Measurements from ENCODE around the gene UBE2E2. TPM values are rescaled to one million over a fixed set of nuclear protein-coding genes. Genes with fewer than 3 reads are reported as not detected.

UBE2E2 gene
- total RNA-seq, 1 experiment from 2014 or later, result 38.6 TPM

DNA sequence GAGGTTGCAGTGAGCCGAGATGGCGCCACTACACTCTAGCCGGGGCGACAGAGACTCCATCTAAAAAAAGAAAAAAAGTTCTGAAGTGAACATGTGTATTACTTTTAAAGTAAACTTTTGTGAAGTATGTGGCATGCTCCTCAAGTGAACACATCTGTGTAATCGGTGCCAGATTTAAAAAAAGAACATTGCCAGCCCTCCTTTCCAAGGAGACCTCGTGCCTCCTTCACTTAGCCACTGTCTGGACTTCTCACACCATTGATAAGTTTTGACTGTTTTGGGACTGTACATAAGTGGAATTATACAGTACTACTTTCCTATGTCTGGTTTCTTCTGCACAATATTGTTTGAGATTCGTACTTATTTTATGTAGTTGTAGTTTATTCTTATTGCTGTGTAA is 140.4 kb downstream of the UBE2E2 start:
- Histone ChIP-seq H2BK120ac (ENCODE audit: low read depth, low read length, poor library complexity, severe bottlenecking) (no peak overlapping the region), H3K56ac (ENCODE audit: insufficient read length, low read depth, low read length) (no peak overlapping the region), H3K23me2 (ENCODE audit: insufficient read length, low read depth, low read length, poor library complexity, severe bottlenecking) (no peaks in the 10 kb centered on the region), H3K4me2 (ENCODE audit: insufficient read depth, insufficient read length, low read length) (no peak overlapping the region), H4K20me1 (ENCODE audit: control insufficient read depth, insufficient read depth, insufficient read length) (no peaks in the 10 kb centered on the region), H3K79me1 (ENCODE audit: insufficient read depth, low read depth, low read length, poor library complexity, severe bottlenecking) (no peaks in the 10 kb centered on the region), H2BK15ac (ENCODE audit: low read depth, low read length) (no peak overlapping the region), H2BK5ac (ENCODE audit: insufficient read length, low read length) (no peak overlapping the region), H3K9me3 (ENCODE audit: control insufficient read depth, low read depth, low read length) (no peaks in the 10 kb centered on the region), H3K9ac (ENCODE audit: extremely low read depth, insufficient read length, low read length) (no peak overlapping the region), H3K4me1 (ENCODE audit: insufficient read depth, low read length) (no peaks in the 10 kb centered on the region), H3T11ph (ENCODE audit: low read length) (no peak overlapping the region), H3K27ac (ENCODE audit: insufficient read length, low read depth, low read length) (no peak overlapping the region), H3K27me3 (ENCODE audit: insufficient read depth, low read length) (no peaks in the 10 kb centered on the region), H2AFZ (ENCODE audit: low read length) (no peak overlapping the region), H2BK12ac (ENCODE audit: insufficient read length, low read depth, low read length) (no peak overlapping the region), H3K4ac (ENCODE audit: low read depth, low read length) (no peak overlapping the region), H4K8ac (replicated peaks; ENCODE audit: insufficient read length, low read depth, low read length) (no peak overlapping the region), H4K5ac (ENCODE audit: insufficient read length, low read depth, low read length) (no peak overlapping the region), H2BK20ac (ENCODE audit: low read depth, low read length, poor library complexity, severe bottlenecking) (no peak overlapping the region), H2AK5ac (ENCODE audit: insufficient read length, low read length) (no peak overlapping the region), H3K23ac (ENCODE audit: insufficient read length, low read depth, low read length) (no peak overlapping the region), H3K79me2 (ENCODE audit: insufficient read depth, low read length) (no peaks in the 10 kb centered on the region), H4K91ac (ENCODE audit: insufficient read length, low read depth, low read length) (no peak overlapping the region), H3K14ac (ENCODE audit: insufficient read depth, low read length) (no peak overlapping the region), H3K18ac (ENCODE audit: insufficient read length, low read depth, low read length) (no peak overlapping the region)
- no peak overlapping the region; a peak in 1 of 7 replicates for H3K27ac Mint-ChIP-seq
- peaks cover 17 to 18% of the 10 kb centered on the region in 2 experiments for H3K9me3 Mint-ChIP-seq
- TF ChIP-seq, protein P1, sequence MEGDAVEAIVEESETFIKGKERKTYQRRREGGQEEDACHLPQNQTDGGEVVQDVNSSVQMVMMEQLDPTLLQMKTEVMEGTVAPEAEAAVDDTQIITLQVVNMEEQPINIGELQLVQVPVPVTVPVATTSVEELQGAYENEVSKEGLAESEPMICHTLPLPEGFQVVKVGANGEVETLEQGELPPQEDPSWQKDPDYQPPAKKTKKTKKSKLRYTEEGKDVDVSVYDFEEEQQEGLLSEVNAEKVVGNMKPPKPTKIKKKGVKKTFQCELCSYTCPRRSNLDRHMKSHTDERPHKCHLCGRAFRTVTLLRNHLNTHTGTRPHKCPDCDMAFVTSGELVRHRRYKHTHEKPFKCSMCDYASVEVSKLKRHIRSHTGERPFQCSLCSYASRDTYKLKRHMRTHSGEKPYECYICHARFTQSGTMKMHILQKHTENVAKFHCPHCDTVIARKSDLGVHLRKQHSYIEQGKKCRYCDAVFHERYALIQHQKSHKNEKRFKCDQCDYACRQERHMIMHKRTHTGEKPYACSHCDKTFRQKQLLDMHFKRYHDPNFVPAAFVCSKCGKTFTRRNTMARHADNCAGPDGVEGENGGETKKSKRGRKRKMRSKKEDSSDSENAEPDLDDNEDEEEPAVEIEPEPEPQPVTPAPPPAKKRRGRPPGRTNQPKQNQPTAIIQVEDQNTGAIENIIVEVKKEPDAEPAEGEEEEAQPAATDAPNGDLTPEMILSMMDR (conservative IDR thresholded peaks at IDR 0.05), result no peak
- H3K27me3 Mint-ChIP-seq (ENCODE audit: low read depth), result no peaks in the 10 kb centered on the region
- H3K4me1 Mint-ChIP-seq, result peaks cover 0 to 3% of the 10 kb centered on the region in 2 experiments; a peak in 1 of 4 replicates
- WGBS (ENCODE audit: extremely low coverage, insufficient read length, low lambda C conversion rate), result no CpG with 5 or more reads among the region's 7 CpGs
- no peak overlapping the region for H3K4me3 Mint-ChIP-seq
- H3K36me3 Mint-ChIP-seq (ENCODE audit: insufficient read depth in 1 of 3, low read depth in 3 of 3), result peaks cover 12 to 18% (median 15%) of the 10 kb centered on the region in 3 experiments
- DNase-seq, result no peak

Data from H9 (cell line).